Stimulated activated naive B cell treated with anti-CD40 and anti-IgM and Interleukin-4, amounts not matched to agents 10 μg/mL and 1 μg/mL and 100 μg/mL, for 72 hours (primary cell): Measurements from ENCODE around the gene ATP4A.

Experiments used
- ATAC-seq, 2 donors: fragments of 150-1000 bp; cut with Tn5 transposase; replicated peaks; 2 replicates each; pipeline ENCODE4 v1.10.0; 2021; ENCODE audit warnings: moderate library complexity in 1 of 2
- DNase-seq: peaks from one replicate; pipeline ENCODE4 v3.0.0; 2021
- H3K27ac Mint-ChIP-seq: one replicate; pipeline ENCODE4 v1.8.0; 2022; ENCODE audit warnings: mild to moderate bottlenecking, mixed read lengths
- H3K27me3 Mint-ChIP-seq, 2 donors: one replicate each; pipeline ENCODE4 v1.8.0; 2022; ENCODE audit warnings: mixed read lengths in 2 of 2
- H3K36me3 Mint-ChIP-seq, 2 donors: one replicate each; pipeline ENCODE4 v1.8.0; 2022; ENCODE audit warnings: mixed read lengths in 2 of 2, mild to moderate bottlenecking in 1 of 2
- H3K4me1 Mint-ChIP-seq, 2 donors: one replicate each; pipeline ENCODE4 v1.8.0; 2022; ENCODE audit warnings: mixed read lengths in 2 of 2, mild to moderate bottlenecking in 1 of 2
- H3K4me3 Mint-ChIP-seq, 2 donors: one replicate each; pipeline ENCODE4 v1.8.0; 2022; ENCODE audit warnings: mild to moderate bottlenecking in 2 of 2, mixed read lengths in 2 of 2, moderate library complexity in 1 of 2
- H3K9me3 Mint-ChIP-seq, 2 donors: one replicate each; pipeline ENCODE4 v1.8.0; 2022; ENCODE audit warnings: mixed read lengths in 2 of 2, mild to moderate bottlenecking in 1 of 2

The ATP4A gene

DNA sequence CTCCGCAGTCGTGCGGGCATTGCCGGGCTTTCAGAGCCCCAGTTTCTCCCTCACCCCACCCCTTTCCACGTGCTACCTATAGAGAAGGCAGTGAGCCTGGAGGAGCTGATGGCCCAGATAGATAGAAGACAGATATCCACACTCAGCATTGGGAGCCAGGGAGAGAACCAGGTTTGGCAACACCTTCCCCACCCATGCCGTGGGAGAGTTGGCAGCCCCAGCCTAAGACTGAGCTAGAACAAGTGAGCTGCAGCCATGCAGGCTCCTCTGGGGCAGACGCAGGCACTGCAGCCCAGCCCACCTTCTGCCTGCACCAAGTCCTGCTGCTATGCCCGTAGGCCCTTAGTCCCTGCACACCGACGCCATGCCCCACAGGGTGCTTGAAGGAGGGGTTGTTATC lies 62.8 kb downstream of the ATP4A start:
- H3K27ac Mint-ChIP-seq: no peak overlapping the region
- H3K36me3 Mint-ChIP-seq: no peaks in the 10 kb centered on the region
- DNase-seq (no peak), ATAC-seq (no peak)
- no peak overlapping the region for H3K4me3 Mint-ChIP-seq
- no peaks in the 10 kb centered on the region for H3K9me3 Mint-ChIP-seq
- H3K4me1 Mint-ChIP-seq: peaks cover under 1 to 1% of the 10 kb centered on the region in 2 donors
- peaks cover 25 to 31% of the 10 kb centered on the region in 2 donors for H3K27me3 Mint-ChIP-seq
